ENCODE data around the gene SLC8A2. TPM values are rescaled to one million over a fixed set of nuclear protein-coding genes. Genes with fewer than 3 reads are reported as not detected.
A peak's percentile ranks its signal among the peaks of the same experiment; 100 is the strongest.

SLC8A2 gene
- total RNA-seq, 2 donors from 2014 or later: 2.5 to 3.6 TPM

DNA sequence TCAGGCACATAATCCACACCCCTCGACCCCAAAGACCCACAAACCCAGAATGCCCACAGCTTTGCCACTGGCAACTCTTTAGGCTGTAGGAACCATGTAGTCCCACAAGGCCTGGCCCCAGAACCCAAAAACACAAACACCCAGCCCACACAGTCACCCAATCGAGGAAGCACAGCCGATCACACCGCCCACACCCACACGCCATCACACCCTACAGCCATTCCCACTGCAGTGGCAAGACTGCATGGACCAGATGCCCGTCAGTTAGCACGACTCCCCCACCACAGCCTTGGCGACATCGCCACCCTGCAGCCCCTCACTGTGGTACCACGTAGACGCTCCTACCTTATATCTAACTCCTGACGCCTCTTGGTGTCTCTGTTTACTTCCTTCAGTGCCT, 28.4 kb downstream of the SLC8A2 start:
- no peak overlapping the region for H3K9ac ChIP-seq (ENCODE audit: extremely low read depth, low read length, poor library complexity, severe bottlenecking)
- no peak for DNase-seq
- H3K27ac ChIP-seq (ENCODE audit: low read depth, low read length): no peak overlapping the region
- H3K4me1 ChIP-seq (ENCODE audit: control insufficient read depth, insufficient read depth, low read length): no peaks in the 10 kb centered on the region
- Mint-ChIP-seq H3K4me1 (no peaks in the 10 kb centered on the region), H3K27me3 (ENCODE audit: insufficient read depth) (peaks cover 57% of the 10 kb centered on the region), H3K36me3 (ENCODE audit: low read depth) (no peaks in the 10 kb centered on the region), H3K27ac (no peak overlapping the region), H3K4me3 (no peak overlapping the region), H3K9me3 (no peaks in the 10 kb centered on the region)
- H3K36me3 ChIP-seq (ENCODE audit: control insufficient read depth, insufficient read depth, low read length): no peaks in the 10 kb centered on the region
- WGBS, 2 experiments (ENCODE audit: insufficient coverage in 1 of 2, insufficient read length in 1 of 2): 84 to 86% methylated on average over 10 to 12 of the region's 12 CpGs
- no peaks in the 10 kb centered on the region for H3K9me3 ChIP-seq (ENCODE audit: control insufficient read depth, low read length)
- TF ChIP-seq, protein P1, sequence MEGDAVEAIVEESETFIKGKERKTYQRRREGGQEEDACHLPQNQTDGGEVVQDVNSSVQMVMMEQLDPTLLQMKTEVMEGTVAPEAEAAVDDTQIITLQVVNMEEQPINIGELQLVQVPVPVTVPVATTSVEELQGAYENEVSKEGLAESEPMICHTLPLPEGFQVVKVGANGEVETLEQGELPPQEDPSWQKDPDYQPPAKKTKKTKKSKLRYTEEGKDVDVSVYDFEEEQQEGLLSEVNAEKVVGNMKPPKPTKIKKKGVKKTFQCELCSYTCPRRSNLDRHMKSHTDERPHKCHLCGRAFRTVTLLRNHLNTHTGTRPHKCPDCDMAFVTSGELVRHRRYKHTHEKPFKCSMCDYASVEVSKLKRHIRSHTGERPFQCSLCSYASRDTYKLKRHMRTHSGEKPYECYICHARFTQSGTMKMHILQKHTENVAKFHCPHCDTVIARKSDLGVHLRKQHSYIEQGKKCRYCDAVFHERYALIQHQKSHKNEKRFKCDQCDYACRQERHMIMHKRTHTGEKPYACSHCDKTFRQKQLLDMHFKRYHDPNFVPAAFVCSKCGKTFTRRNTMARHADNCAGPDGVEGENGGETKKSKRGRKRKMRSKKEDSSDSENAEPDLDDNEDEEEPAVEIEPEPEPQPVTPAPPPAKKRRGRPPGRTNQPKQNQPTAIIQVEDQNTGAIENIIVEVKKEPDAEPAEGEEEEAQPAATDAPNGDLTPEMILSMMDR (conservative IDR thresholded peaks at IDR 0.05): no peak
- peaks cover 47% of the 10 kb centered on the region for H3K27me3 ChIP-seq (ENCODE audit: control insufficient read depth, insufficient read depth, low read length, poor library complexity, severe bottlenecking)
- no peak overlapping the region for H3K4me3 ChIP-seq (ENCODE audit: low read length)

DNA sequence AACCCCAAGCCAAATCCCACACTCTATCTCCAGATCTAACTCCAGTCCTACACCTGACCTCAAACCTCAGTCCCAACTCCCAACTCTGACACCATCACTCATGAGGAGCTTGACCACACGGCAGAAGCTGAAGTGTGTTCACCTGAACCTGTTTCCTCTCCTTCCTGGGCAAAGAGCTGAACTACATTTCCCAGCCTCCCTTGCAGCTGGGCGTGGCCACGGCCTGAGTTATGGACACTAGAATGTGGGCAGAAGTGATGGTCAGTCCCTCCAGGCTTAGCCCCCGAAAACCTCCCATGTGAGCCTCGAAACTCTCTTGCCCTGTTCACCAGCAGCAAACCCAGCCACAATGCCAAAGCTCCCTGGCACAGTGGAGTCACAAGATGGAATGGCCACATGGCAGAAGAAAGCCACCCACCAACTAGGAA, 32.9 kb downstream of the SLC8A2 start:
- peak; percentile 82 for DNase-seq
- Mint-ChIP-seq H3K27me3 (ENCODE audit: insufficient read depth) (peaks cover 18% of the 10 kb centered on the region), H3K4me1 (no peaks in the 10 kb centered on the region), H3K4me3 (no peak overlapping the region), H3K27ac (no peak overlapping the region), H3K9me3 (no peaks in the 10 kb centered on the region), H3K36me3 (ENCODE audit: low read depth) (no peaks in the 10 kb centered on the region)
- no peaks in the 10 kb centered on the region for H3K4me1 ChIP-seq (ENCODE audit: control insufficient read depth, insufficient read depth, low read length)
- H3K9me3 ChIP-seq (ENCODE audit: control insufficient read depth, low read length): no peaks in the 10 kb centered on the region
- TF ChIP-seq, protein P1 (conservative IDR thresholded peaks at IDR 0.05): no peak
- H3K36me3 ChIP-seq (ENCODE audit: control insufficient read depth, insufficient read depth, low read length): no peaks in the 10 kb centered on the region
- peaks cover 5% of the 10 kb centered on the region for H3K27me3 ChIP-seq (ENCODE audit: control insufficient read depth, insufficient read depth, low read length, poor library complexity, severe bottlenecking)
- H3K4me3 ChIP-seq (ENCODE audit: low read length): no peak overlapping the region
- 63% methylated on average over 5 of the region's 5 CpGs; no CpG with 5 or more reads in 1 of the 2 experiments for WGBS, 2 experiments (ENCODE audit: insufficient coverage in 1 of 2, insufficient read length in 1 of 2)
- no peak overlapping the region for H3K27ac ChIP-seq (ENCODE audit: low read depth, low read length)
- no peak overlapping the region for H3K9ac ChIP-seq (ENCODE audit: extremely low read depth, low read length, poor library complexity, severe bottlenecking)

DNA sequence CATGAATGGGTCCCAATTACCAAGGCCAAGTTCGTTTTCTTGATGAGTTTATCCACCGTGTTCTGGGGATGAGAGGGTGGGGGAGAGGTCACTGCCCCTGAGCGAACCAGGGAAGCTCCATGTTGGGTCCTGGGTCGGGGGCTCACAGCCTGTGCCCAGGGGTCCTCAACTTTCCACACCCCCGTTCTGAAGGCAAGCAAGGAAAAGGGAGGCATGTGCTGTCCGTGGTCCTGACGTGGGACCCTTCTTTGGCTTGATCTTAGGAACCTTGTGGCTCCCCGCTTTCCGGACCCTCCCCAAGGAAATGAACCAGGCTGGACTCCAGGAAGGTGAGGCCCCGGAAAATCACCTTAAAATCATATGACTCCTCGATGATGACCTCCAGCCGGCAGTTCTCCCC, 34.2 kb downstream of the SLC8A2 start:
- TF ChIP-seq, protein P1 (conservative IDR thresholded peaks at IDR 0.05): no peak
- Histone ChIP-seq H3K9ac (ENCODE audit: extremely low read depth, low read length, poor library complexity, severe bottlenecking) (no peak overlapping the region), H3K27me3 (ENCODE audit: control insufficient read depth, insufficient read depth, low read length, poor library complexity, severe bottlenecking) (no peaks in the 10 kb centered on the region), H3K4me3 (ENCODE audit: low read length) (no peak overlapping the region), H3K27ac (ENCODE audit: low read depth, low read length) (no peak overlapping the region), H3K36me3 (ENCODE audit: control insufficient read depth, insufficient read depth, low read length) (no peaks in the 10 kb centered on the region), H3K9me3 (ENCODE audit: control insufficient read depth, low read length) (no peaks in the 10 kb centered on the region), H3K4me1 (ENCODE audit: control insufficient read depth, insufficient read depth, low read length) (no peaks in the 10 kb centered on the region)
- Mint-ChIP-seq H3K27me3 (ENCODE audit: insufficient read depth) (peaks cover 10% of the 10 kb centered on the region), H3K4me3 (no peak overlapping the region), H3K27ac (no peak overlapping the region), H3K36me3 (ENCODE audit: low read depth) (no peaks in the 10 kb centered on the region), H3K4me1 (no peaks in the 10 kb centered on the region), H3K9me3 (no peaks in the 10 kb centered on the region)
- 68 to 76% methylated on average over 6 to 12 of the region's 12 CpGs for WGBS, 2 experiments (ENCODE audit: insufficient coverage in 1 of 2, insufficient read length in 1 of 2)
- peak; percentile 72 for DNase-seq

All from endodermal cell (in vitro differentiated cells).